HG03432 (cell line): ENCODE data around the gene B3GNT4.
"Not testable (repeated sequence)": the region's sequence is repeated elsewhere in the genome, so short reads cannot be mapped to it uniquely, and the experiment has no call there.

Experiments
- ATAC-seq: cut with Tn5 transposase; IDR thresholded peaks from one replicate; pipeline ENCODE4 v1.9.1; 2021; ENCODE audit warnings: mild to moderate bottlenecking, moderate library complexity; ENCODE audit not compliant: unreplicated experiment

B3GNT4 gene

DNA sequence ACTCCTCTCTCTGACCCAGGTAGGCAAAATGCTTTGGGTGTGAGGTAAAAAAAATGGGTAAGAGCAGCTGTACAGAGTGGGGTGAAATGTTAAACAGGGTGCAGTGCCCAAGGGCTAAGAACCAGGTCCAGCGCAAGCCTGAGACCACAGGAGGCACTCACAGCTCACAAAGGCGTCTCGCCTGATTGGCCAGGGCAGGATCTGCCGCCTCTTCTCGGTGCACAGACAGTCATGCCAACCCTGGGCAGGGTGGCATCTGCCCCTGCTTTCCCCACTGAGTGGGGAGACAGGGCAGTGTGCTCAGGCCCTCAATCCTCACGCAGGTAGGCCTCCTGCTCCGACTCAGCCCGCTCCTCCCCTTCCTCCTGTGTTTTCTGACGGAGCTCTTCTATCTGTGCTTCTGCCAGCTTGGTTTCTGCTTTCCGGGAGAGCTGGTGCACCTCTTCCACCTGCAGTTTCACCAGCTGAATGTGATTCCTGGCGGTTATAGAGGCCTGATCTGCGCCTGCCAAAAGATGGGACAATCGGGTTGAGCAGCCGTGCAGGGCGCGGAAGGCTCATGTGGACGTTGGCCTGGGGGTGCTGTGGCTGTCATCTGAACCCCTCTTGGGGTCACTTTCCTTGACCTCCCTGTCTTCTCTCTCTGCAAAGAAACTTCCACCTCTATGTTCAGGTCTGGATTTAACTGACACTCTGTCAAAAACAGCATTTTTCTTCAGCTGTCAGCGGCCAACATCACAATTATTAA lies 4.7 kb downstream of the B3GNT4 start:
- ATAC-seq, result no peak

DNA sequence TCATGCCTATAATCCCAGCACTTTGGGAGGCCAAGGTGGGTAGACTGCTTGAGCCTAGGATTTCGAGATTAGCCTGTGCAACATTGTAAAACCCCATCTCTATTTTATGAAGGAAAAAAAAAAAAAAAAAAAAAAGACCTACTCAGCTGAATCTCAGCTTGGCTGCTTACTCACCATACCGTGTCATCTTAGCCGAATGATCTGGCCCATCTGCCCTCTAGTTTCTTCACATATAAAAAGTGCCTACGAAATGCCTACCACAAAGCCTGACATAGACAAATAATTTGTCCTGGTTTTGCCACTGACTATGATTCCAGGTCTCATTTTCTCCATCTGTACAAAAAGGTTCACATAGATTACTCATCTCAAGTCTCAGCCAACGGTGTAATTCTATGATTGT lies 12.3 kb downstream of the B3GNT4 start:
- no peak for ATAC-seq

DNA sequence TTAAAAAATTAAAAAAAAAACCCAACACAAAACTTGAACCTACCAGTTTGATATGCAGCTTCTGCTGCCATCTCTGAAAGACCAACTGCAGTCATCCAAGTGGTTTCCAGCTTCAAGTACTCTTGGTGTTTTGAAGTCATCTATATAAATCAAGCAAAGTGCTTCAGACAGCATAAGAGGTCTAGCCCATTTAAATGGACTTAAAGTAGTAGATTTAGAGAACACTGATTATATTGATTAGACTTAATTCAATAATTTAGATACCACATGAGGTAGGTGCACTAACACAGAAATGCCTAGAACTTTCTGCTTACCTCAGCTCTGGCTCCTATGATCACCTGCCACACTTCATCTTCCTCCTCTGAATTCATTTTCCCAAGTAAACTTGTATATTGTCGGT lies 12.9 kb downstream of the B3GNT4 start:
- no peak for ATAC-seq

DNA sequence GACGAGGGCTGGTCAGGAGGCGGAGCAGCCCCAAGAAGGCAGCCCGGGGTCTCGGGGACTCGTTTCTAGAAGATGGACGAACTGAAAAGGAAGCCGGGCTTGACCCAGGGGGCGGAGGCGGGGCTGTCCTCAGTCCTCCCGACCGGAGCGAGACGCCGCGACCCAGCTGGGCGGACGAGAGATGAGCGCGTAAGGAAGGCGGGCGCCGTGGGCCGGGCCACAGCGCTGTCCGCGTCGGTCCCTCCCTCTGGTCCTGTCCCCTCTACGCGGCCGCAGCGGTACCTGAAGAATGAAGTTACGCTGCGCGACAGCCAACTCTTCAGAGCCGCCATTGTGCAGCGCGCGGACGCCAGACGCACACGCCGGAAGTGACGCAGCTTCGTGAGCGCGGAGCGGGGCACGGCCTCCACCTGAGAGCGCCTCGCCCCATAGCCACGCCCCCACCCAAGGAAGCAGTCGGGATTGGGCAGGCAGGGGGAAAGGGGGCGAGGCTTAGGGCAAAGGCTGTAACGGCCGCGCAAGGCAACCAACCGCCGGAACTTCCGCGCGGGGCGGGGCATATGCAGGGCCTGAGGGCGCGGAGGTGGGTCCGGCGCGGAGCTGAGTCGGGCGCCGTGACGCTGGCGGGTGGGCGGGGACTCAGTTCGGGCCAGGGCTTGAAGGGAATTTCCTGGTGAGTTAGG lies 22.3 kb downstream of the B3GNT4 start, which contains the start of gene DIABLO:
DIABLO (minus strand) TSS at position 370 of the 683 bp plus-strand sequence; CDS start at position 332, 38 bp downstream.
- peak; percentile 91 for ATAC-seq

DNA sequence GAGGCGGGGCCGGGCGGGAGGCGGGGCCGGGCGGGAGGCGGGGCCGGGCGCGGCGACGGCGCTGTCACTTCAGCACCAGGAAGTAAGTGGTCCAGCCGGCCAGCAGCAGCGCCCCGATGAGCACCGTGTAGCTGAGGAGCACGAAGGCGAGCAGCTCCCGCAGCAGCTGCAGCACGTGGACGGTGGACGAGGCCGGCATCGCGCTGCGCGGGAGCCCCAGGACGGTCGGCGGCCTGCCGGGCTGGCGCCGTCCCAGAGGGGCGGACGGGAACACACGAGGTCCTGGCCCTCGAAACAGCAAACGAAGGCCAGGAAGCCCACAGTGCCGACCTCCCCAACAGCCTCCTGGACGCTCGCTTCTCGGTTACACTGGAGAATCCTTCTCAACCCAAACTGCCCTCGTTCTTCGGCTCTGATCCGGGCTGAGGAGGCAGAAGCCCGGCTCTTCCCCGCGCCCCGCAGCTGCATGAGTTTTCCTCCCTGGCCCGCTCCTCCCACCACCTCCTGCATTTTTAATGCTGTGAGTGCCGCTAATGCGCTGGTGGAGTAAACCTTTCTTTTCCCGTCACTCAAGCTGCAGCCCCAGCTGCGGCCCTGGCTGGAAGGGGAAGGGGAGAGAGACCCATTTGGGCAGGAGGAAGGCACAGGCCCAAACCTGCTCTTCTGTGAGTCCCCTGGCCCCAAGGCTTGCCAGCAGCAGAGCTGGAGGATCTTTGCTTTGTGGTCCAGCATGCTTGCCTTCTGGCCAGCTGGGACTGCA lies 23.0 kb downstream of the B3GNT4 start:
- ATAC-seq, result no peak

DNA sequence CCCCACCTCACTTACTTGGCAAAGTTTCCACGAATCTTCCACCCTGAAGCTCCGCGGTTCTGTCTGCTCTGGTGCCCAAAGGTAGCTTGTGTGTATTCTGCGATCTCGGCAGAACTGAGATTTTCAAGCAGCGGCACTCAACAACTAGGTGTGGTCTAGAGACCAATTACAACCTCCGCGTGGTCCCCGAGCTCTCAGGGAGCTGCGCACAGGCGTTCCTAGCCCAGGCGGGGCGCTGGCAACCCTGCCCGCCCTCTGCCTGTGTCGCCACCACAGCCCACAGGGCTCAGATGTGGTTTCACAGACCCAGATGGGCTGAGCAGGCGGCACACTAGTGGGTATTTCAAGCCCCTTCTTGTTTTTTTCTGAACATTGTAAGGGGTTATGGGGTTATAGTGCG lies 23.8 kb downstream of the B3GNT4 start:
- no peak for ATAC-seq

DNA sequence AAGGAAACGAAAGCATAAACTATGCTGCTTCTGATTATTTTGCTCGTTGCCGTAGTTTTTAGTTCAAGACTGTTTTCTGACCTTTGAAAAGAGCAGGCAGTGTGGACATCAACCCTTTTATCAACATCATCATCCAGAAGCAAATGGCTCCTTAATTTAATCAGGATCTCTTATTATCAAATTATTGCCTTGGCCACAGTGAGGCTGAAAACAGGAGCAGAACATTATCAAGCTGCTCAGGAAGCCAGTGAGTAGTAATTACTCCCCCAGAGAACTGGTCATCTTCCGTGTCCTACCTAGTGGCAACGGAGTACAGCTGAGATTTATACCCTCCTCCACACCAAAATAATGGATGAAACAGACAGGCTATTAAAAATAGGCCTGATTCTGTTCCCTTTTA lies 24.6 kb downstream of the B3GNT4 start:
- ATAC-seq, result no peak

DNA sequence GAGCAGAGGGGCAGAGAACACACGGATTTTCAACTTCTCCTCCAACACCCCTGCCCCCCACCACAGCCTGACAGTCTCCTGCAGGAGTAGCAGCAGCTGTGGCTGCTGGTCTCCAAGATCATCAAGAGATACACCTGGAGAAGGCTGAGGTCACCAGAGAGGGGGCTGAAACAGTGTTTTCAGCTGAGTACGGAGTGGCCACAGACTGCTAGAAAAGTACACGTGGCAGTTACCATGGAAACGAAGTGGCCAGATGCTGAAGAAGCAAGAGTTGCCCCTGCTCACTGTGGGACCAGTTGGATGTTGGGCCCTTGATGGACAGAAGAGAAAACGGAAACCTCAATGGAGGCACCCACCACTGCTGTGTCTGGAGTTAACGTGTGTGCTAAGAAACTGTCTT lies 27.3 kb downstream of the B3GNT4 start:
- no peak for ATAC-seq

DNA sequence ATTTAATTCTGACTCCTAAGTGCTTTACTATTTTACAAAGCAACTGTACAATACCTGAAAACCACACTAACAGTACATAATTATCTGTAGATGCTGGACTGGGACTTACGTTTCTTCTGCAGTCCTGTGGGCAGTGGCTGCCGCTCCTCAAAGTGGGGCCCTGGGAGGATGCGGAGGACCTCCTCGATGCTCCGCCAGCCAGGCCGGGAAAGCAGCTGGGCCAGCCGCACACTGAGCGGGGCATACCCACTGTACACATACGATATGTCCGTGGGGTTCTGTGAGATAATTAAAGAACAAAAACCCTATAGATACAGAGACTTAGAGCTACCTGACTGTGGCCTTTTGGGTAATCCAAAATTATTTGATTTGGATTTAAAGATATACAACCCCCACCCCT lies 29.2 kb downstream of the B3GNT4 start:
- ATAC-seq, result no peak

DNA sequence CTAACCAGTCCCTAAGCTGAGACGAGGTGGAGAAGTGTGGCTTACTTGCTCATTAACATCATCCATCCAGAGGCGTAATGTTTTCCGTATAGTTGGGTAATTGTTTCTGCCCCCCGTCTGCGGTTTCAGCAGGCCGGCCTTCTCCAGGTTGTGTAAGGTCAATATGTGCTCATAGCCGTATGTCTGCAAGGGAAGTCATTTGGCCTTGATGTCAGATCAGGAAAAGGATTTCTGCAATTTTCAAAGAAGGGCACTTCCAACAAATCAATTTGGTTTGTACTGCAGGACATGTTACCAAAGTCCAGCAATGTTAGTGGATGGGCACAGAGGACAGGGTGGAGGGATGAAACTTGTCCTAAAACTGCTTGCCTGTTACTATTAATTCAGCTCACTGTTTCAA lies 32.2 kb downstream of the B3GNT4 start:
- no peak for ATAC-seq

DNA sequence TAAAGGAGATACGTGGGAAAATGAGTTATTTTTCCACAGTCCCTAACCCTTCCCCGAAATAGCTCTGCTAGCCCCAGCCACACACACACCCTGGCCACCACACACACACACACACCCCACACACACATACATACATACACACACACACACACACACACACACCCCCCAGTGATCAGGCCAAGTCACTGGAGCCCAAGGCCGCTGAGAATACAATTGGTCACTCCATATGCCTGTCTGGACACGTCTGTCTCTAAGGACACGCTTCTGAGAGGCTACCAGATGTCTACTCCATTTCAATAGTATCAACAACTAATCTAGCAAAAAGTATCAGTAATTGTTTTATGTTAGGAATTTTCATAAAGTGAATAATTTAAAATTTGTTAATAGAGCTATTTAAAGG lies 35.4 kb downstream of the B3GNT4 start:
- ATAC-seq, result no peak

DNA sequence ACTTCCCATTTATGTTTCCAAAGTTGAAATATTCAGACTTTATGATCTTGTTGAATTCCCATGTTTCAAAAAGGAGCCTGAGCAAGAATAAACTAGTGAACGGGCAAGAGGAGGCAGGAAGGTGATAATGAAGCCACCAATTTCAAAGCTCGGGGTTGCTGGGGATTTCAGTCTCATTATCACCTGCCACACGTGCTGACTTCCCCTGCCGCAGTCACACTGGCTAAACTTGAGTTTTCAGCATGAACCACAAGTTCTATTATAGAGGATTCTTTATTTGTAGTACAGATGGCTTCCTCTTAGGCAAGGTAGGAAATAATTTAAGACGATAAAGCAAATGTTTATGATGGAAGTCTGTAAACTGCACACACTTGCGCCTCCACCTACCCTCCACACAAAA lies 40.5 kb downstream of the B3GNT4 start:
- no peak for ATAC-seq

DNA sequence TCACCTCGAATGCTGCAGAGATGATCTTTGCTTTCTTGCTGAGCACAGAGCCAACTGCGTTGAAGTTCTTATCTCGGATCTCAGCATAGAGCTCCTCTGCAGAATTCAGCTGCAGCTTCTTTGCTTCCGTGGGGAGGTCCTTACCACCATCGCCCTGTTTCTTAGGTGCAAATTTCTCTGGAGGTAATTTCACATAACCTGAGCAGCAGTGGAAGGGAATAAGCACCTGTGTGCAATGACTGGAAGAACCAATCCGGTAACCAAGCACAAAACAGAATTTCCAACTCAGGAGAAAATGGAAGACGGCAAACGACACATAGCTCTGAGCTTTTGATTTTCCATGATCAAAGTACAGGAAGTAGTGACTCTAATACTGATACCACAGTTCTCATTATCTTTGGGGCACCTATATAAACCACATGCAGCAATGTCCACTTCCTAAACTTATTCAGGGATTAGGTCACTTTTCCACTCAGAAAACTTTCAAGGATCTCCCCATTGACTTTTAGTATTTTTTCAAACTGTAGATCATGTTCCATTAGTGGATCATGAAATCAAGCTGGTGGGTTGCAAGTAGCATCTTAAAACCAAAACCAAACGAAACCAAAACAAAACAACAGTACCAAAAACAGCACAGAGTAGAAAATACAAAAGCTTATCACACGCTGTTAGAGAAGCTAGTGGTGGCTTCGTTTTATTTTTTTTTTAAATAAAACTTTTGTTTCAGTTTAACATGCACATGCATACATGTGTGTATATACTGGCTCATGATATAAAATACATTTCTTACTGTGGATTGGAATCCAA lies 41.3 kb downstream of the B3GNT4 start:
- ATAC-seq, result no peak

DNA sequence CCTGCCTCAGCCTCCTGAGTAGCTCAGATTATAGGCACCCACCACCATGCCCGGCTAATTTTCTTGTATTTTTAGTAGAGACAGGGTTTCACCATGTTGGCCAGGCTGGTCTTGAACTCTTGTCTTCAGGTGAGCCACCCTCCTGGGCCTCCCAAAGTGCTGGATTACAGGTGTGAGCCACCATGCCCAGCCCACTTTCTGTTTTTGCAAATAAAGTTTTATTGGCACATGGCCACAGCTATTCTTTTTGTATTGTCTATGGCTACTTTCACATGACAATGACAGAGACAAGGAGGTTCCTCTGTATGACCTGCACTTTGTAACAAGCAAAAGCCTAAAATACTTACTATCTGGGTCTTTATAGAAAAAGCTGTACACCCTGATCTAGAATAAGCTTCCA lies 42.0 kb downstream of the B3GNT4 start:
- ATAC-seq, result no peak

DNA sequence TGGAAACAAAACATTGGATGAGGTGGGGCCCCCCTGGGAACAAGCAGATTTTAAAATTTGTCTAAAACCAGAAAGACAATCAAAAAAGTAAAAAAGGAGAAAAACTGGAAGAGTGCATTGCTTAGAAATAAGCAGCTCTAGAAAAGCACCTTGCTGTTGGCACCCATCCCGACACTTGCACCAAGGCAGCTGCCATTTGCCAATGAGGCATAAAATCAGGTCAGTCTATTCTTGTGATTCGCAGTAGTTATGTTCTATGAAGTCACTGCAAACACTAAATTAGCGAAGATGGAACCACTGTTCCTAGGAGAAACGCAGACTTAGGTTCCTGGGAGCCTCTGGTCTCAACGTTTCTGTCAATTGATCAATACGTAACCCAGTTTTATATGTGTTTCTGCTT lies 46.5 kb downstream of the B3GNT4 start:
- no peak for ATAC-seq

DNA sequence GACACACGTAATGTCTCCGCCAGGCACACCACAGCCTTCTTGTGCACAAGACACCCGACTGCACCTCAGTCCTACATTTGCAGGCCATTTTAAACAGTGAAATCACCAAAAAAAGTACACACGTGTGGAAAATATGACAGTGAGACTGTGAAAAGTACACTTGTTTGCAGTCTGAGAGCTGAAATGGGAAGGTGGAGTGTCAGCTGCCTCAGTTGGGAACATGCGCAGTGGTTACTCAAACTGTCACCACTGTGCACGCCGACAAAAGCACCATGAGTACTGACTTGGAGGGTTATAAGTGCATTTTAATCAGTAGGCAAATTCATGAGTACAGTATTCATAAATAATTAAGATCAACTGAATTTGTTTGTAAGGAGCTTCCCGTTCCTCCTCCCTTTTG lies 47.0 kb downstream of the B3GNT4 start:
- no peak for ATAC-seq

DNA sequence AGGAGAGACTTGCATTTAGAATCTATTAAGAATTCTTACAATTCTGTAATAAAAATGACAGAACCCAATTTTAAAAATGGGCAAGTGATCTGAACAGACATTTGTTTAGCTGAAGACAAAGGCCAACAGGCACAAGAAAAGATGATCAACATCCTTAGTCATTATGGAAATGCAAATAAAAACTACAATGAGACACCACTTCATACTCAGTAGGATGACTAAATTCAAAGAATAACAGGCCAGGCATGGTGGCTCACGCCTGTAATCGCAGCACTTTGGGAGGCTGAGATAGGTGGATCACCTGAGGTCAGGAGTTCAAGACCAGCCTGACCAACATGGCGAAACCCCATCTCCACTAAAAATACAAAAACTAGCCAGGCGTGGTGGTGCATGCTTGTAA lies 55.0 kb downstream of the B3GNT4 start:
- not testable (repeated sequence) for ATAC-seq
